DOHH2 (cell line): ENCODE measurements around the gene NAA35.

Experiments used
- H3F3A ChIP-seq: fragments of 200-600 bp; sonication (generic), shearing (Covaris generic); 2 replicates; pipeline ENCODE4 v1.6.0; 2016; ENCODE audit warnings: antibody characterized with exemption, mild to moderate bottlenecking; ENCODE audit not compliant: control insufficient read depth, insufficient read depth
- H3K27ac ChIP-seq: fragments of 200-600 bp; sonication (generic); 2 replicates; pipeline ENCODE4 v1.5.1; 2014; ENCODE audit warnings: low read depth, mild to moderate bottlenecking, low read length, moderate library complexity
- H3K27me3 ChIP-seq: fragments of 200-600 bp; sonication (generic); 2 replicates; pipeline ENCODE4 v1.6.1; 2014; ENCODE audit warnings: mild to moderate bottlenecking, low read length, mixed read lengths; ENCODE audit not compliant: control insufficient read depth
- H3K36me3 ChIP-seq: fragments of 200-600 bp; sonication (generic); 2 replicates; pipeline ENCODE4 v1.6.1; 2014; ENCODE audit warnings: mild to moderate bottlenecking, low read length, moderate library complexity, mixed read lengths; ENCODE audit not compliant: control insufficient read depth
- H3K4me1 ChIP-seq: fragments of 200-600 bp; sonication (generic); 2 replicates; pipeline ENCODE4 v1.6.1; 2014; ENCODE audit warnings: mild to moderate bottlenecking, low read length, mixed read lengths; ENCODE audit not compliant: control insufficient read depth
- H3K4me2 ChIP-seq: fragments of 200-600 bp; sonication (generic); 2 replicates; pipeline ENCODE4 v1.6.0; 2014; ENCODE audit warnings: mild to moderate bottlenecking, low read length, moderate library complexity
- H3K4me3 ChIP-seq: fragments of 200-600 bp; sonication (generic); 2 replicates; pipeline ENCODE4 v1.5.1; 2014; ENCODE audit warnings: mild to moderate bottlenecking, low read length, mixed read lengths
- H3K79me2 ChIP-seq: fragments of 200-600 bp; sonication (generic); 2 replicates; pipeline ENCODE4 v1.6.1; 2014; ENCODE audit warnings: mild to moderate bottlenecking, low read length, mixed read lengths; ENCODE audit not compliant: control insufficient read depth
- H3K9me2 ChIP-seq: fragments of 200-600 bp; sonication (generic); replicated peaks from 2 replicates; pipeline ENCODE4 v1.6.1; 2014; ENCODE audit warnings: mild to moderate bottlenecking, low read length, mixed read lengths; ENCODE audit not compliant: control insufficient read depth
- H3K9me3 ChIP-seq: fragments of 200-600 bp; sonication (generic); 2 replicates; pipeline ENCODE4 v1.6.1; 2014; ENCODE audit warnings: antibody characterized with exemption, low read length, mixed read lengths; ENCODE audit not compliant: control insufficient read depth, insufficient read depth
- H4K20me1 ChIP-seq: fragments of 200-600 bp; sonication (generic); 2 replicates; pipeline ENCODE4 v1.6.0; 2014; ENCODE audit warnings: low read depth, mild to moderate bottlenecking, antibody characterized with exemption, low read length, moderate library complexity; ENCODE audit not compliant: control insufficient read depth, insufficient read depth
- CTCF ChIP-seq: fragments of 200-600 bp; sonication (generic); IDR thresholded peaks from one replicate; pipeline ENCODE4 v1.5.1; 2014; ENCODE audit warnings: antibody characterized with exemption, mild to moderate bottlenecking, low read depth, low read length; ENCODE audit not compliant: poor library complexity, severe bottlenecking
- EZH2phosphoT487 ChIP-seq: fragments of 200-600 bp; sonication (generic); IDR thresholded peaks from 2 replicates; pipeline ENCODE4 v1.6.1; 2017; ENCODE audit warnings: borderline replicate concordance, mild to moderate bottlenecking, antibody characterized with exemption, low read length, moderate library complexity, mixed read lengths

NAA35 gene

GRCh38 chr9:86061972-86062739 lies 121.2 kb downstream of the NAA35 start:
- no peak overlapping the region for H3K27ac ChIP-seq
- H3K4me2 ChIP-seq, result no peak overlapping the region
- no peaks in the 10 kb centered on the region for H3K79me2 ChIP-seq
- no peak overlapping the region for H3K4me3 ChIP-seq
- TF ChIP-seq CTCF, result no peak
- TF ChIP-seq EZH2phosphoT487, result no peak
- H3K9me2 ChIP-seq, result no peaks in the 10 kb centered on the region
- H3K27me3 ChIP-seq, result no peaks in the 10 kb centered on the region
- no peaks in the 10 kb centered on the region for H3K9me3 ChIP-seq
- no peaks in the 10 kb centered on the region for H3K4me1 ChIP-seq
- no peaks in the 10 kb centered on the region for H4K20me1 ChIP-seq
- H3K36me3 ChIP-seq, result no peaks in the 10 kb centered on the region
- H3F3A ChIP-seq, result no peaks in the 10 kb centered on the region

- Histone ChIP-seq H3K36me3 (no peaks in the 10 kb centered on the region), H3K9me3 (no peaks in the 10 kb centered on the region), H3K27me3 (no peaks in the 10 kb centered on the region), H3K4me1 (no peaks in the 10 kb centered on the region), H4K20me1 (no peaks in the 10 kb centered on the region), H3K79me2 (no peaks in the 10 kb centered on the region), H3K4me3 (no peak overlapping the region), H3K27ac (no peak overlapping the region), H3K9me2 (no peaks in the 10 kb centered on the region), H3F3A (no peaks in the 10 kb centered on the region), H3K4me2 (no peak overlapping the region)
- TF ChIP-seq EZH2phosphoT487 (no peak), CTCF (no peak)
Measured at GRCh38 chr9:86062845-86063693, 122.1 kb downstream of the NAA35 start.

- Histone ChIP-seq H3K27me3 (0 out of 2 replicates have a peak, but pooled peaks cover under 1% of the 10 kb centered on the region), H3K9me3 (no peaks in the 10 kb centered on the region), H3K4me2 (no peak overlapping the region), H3F3A (no peaks in the 10 kb centered on the region), H3K27ac (no peak overlapping the region), H3K36me3 (no peaks in the 10 kb centered on the region), H3K9me2 (no peaks in the 10 kb centered on the region), H4K20me1 (no peaks in the 10 kb centered on the region), H3K4me3 (no peak overlapping the region), H3K79me2 (no peaks in the 10 kb centered on the region), H3K4me1 (no peaks in the 10 kb centered on the region)
- TF ChIP-seq EZH2phosphoT487 (no peak), CTCF (no peak)
Measured at GRCh38 chr9:86064220-86064619, 123.3 kb downstream of the NAA35 start.
